Spleen (tissue), 7 donors: Measurements from ENCODE around the gene STAT4.

ENCODE experiments used
- CTCF ChIP-seq, 11 experiments: fragments of 200-600 bp in 7 of 11; fragments of 450-650 bp in 4 of 11; sonication (generic) in 4 of 11; IDR thresholded peaks in 8 of 11; conservative IDR thresholded peaks in 3 of 11; 1 replicate in 7 of 11; 2 replicates in 4 of 11; pipeline versions ENCODE4 v1.4.0 to v1.8.0; 2016 to 2021; ENCODE audit warnings: antibody characterized with exemption in 11 of 11, inconsistent platforms in 4 of 11, mild to moderate bottlenecking in 1 of 11
- POLR2A ChIP-seq, 3 donors: fragments of 450-650 bp; IDR thresholded peaks; one replicate each; pipeline ENCODE4 v1.5.1; 2017; ENCODE audit warnings: antibody characterized with exemption in 3 of 3, mild to moderate bottlenecking in 1 of 3
- POLR2AphosphoS5 ChIP-seq, 3 donors: sonication (generic); formaldehyde crosslinking; IDR thresholded peaks; one replicate each; pipeline ENCODE4 v1.5.1; 2017; ENCODE audit warnings: antibody characterized with exemption in 3 of 3
- donor health status: DM: no; HTN: no; CAD: no; lungs with moderate emphysema.
- donor health status: DM: no; HTN: no; CAD: no.
- donor health status: DM: no; HTN: no; CAD: no.

- TF ChIP-seq CTCF (IDR thresholded peaks at IDR 0.05 in 8 of 11, conservative IDR thresholded peaks at IDR 0.05 in 3 of 11) (no peak), POLR2A (IDR thresholded peaks at IDR 0.05) (no peak), POLR2AphosphoS5 (IDR thresholded peaks at IDR 0.05) (no peak)
These were observed 170.1 kb downstream of the STAT4 start for GRCh38 chr2:190980630-190981209.
